IPS-18c (cell line): ENCODE data around the gene PSMD7.

Experiments used
- H3K4me3 ChIP-seq: 2 replicates; pipeline ENCODE4 v1.7.0; 2013; ENCODE audit warnings: low read depth, mild to moderate bottlenecking, low read length, moderate library complexity; ENCODE audit not compliant: insufficient read depth
- H3K9me3 ChIP-seq: one replicate; pipeline ENCODE4 v1.6.1; 2013; ENCODE audit warnings: mild to moderate bottlenecking, low read length, moderate library complexity; ENCODE audit not compliant: control insufficient read depth, insufficient read depth

Gene PSMD7

DNA sequence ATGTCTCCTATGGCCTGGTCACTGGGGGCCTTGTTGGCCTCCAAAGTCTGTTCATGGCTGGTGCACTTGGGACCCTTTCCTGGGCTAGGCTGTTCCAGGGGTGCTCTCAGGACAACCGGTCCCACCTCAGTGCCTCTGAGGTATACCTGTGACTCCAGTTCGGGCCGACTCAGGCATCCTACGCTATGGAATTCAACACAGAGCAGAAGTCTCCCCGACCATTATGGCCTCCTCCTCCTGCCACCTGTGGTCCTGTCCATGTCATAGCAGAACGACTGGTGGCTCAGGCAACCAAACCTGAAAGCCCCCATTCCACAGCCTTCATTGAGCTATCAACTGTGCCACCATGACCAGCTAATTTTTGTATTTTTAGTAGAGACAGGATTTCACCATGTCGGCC, 8.5 kb upstream of the PSMD7 start:
- no peaks in the 10 kb centered on the region for H3K9me3 ChIP-seq
- no peak overlapping the region for H3K4me3 ChIP-seq

DNA sequence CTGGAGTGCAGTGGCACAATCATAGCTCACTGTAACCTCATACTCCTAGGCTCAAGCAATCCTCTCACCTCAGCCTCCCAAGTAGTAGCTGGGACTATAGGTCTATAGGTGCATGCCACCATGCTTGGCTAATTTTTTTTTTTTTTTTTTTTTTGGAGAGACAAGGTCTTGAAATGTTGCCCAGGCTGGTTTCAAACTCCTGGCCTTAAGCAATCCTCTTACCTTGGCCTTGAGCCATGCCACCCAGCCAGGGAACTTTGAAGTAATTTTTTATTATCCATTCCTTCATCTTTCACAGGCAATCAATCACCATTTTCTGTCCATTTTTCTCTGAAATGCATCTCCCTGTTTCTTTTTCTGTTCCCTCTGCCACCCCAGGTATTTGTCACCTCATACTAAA, 6.3 kb upstream of the PSMD7 start:
- H3K9me3 ChIP-seq: no peaks in the 10 kb centered on the region
- no peak overlapping the region for H3K4me3 ChIP-seq

- H3K9me3 ChIP-seq: no peaks in the 10 kb centered on the region
- no peak overlapping the region for H3K4me3 ChIP-seq
Measured at GRCh38 chr16:74291176-74291575, 5.4 kb upstream of the PSMD7 start.

DNA sequence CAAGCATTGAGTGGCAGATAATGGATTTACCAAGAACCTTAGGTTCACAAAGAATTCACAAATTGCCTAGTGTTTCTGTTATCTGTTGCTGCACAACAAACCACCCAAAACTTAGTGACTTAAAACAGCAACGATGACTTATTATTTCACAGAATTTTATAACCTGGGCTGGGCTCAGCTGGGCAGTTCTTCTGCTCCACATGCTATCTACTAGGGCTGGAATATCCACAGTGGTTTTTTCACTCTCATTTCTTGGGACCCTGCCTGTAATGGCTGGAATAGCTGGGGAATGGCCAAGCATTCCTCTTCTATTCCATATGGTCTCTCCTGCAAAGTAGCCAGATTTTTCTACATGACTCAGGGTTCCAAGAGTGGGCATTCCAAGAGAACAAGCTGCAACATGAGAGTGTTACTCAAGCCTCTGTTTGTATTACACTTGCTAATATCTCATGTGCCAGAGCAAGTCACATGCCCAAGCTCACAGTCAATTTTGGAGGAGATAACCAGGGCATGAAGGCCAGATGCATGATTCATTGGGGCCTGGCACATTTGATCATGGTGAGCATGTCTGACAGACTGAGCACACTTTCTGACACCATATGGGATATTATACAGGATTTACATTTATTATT, 4.9 kb upstream of the PSMD7 start:
- no peaks in the 10 kb centered on the region for H3K9me3 ChIP-seq
- no peak overlapping the region for H3K4me3 ChIP-seq

- no peaks in the 10 kb centered on the region for H3K9me3 ChIP-seq
- peak overlapping the region; percentile 95 for H3K4me3 ChIP-seq
Measured at GRCh38 chr16:74296104-74296431, 546 bp upstream of the PSMD7 start.

- Histone ChIP-seq H3K4me3 (peak overlapping the region; percentile 95), H3K9me3 (no peaks in the 10 kb centered on the region)
Measured at GRCh38 chr16:74297145-74297665, 591 bp downstream of the PSMD7 start.

DNA sequence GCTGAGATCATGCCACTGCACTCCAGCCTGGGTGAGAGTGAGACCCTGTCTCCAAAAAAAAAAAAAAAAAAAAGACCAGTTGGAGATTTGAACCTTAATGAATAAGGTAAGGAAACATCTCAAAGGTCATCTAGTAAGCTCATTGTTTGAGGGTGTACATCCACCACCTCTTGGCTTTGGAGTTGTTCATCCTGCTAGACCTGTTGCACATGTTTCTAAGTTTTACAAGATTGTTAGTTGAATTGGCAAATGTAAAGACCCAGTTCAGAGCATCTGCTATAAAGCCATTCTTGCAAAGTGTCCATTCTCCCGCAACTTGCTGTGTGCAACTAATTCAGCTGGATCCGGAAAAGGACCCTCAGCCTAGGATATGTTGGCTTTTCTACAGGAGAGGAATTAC, 1.5 kb downstream of the PSMD7 start:
- Histone ChIP-seq H3K4me3 (no peak overlapping the region), H3K9me3 (no peaks in the 10 kb centered on the region)

DNA sequence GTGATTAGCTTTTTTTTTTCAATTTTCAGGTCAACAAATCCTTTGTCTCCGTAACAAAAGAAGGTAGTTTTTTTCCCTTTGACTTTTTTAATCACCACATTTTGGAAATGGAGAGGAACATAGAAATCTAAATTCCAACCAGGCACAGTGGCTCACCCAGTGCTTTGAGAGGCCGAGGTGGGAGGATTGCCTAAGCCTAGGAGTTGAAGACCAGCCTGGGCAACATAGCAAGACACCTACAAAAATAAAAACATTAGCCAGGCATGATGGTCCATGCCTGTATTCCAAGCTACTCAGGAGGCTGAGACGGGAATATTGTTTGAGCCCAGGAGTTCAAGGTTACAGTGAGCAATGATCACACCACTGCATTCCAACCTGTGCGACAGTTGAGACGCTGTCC, 5.7 kb downstream of the PSMD7 start:
- Histone ChIP-seq H3K4me3 (no peak overlapping the region), H3K9me3 (no peaks in the 10 kb centered on the region)

DNA sequence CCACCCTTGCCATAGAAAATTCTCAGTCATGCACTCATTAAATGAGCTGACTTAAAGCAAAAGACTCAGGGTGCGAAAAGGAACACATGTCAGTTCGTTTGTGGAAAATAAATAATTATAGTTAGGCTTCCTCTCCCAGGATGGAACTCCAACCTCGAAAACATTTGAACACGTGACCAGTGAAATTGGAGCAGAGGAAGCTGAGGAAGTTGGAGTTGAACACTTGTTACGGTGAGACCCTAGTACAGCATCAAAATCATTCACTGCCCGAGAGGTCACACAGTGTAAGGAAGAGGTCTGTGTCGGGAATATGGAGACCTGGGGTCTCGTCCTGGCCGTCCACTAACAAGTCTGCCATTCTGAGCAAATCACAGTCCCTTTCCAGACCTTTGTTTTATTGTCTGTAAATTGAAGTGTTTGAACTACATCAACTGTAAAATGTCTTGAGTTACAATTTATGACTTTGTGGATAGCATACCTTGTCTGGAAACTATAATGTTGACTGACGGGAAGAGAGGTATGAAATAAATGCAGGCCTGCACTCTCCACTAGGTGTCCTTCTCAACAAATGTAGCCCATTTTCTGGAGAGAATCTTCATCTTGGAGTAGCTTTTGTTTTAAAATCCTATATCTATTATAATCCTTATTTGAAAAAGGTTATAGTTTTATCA, 7.7 kb downstream of the PSMD7 start:
- Histone ChIP-seq H3K9me3 (no peaks in the 10 kb centered on the region), H3K4me3 (no peak overlapping the region)

DNA sequence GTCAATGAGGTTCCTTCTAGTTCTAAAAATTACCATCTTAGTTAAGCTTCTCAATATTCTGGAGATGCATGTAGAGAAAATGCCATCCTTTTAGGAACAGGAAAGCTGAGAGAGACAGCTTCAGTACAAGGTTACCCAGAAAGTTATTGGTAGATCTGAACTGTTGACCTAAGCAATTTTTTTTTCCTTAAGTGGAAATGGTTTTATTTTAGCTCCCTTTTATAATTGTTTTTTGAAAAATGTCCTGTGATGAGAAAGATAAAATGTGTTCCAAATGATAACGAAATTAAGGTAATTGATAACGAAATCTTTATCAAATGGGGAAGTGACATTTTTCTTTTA, 8.2 kb downstream of the PSMD7 start:
- no peaks in the 10 kb centered on the region for H3K9me3 ChIP-seq
- no peak overlapping the region for H3K4me3 ChIP-seq

DNA sequence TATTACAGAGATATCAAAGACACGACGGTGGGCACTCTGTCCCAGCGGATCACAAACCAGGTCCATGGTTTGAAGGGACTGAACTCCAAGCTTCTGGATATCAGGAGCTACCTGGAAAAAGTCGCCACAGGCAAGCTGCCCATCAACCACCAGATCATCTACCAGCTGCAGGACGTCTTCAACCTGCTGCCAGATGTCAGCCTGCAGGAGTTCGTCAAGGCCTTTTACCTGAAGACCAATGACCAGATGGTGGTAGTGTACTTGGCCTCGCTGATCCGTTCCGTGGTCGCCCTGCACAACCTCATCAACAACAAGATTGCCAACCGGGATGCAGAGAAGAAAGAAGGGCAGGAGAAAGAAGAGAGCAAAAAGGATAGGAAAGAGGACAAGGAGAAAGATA, 8.7 kb downstream of the PSMD7 start:
- Histone ChIP-seq H3K4me3 (no peak overlapping the region), H3K9me3 (no peaks in the 10 kb centered on the region)

DNA sequence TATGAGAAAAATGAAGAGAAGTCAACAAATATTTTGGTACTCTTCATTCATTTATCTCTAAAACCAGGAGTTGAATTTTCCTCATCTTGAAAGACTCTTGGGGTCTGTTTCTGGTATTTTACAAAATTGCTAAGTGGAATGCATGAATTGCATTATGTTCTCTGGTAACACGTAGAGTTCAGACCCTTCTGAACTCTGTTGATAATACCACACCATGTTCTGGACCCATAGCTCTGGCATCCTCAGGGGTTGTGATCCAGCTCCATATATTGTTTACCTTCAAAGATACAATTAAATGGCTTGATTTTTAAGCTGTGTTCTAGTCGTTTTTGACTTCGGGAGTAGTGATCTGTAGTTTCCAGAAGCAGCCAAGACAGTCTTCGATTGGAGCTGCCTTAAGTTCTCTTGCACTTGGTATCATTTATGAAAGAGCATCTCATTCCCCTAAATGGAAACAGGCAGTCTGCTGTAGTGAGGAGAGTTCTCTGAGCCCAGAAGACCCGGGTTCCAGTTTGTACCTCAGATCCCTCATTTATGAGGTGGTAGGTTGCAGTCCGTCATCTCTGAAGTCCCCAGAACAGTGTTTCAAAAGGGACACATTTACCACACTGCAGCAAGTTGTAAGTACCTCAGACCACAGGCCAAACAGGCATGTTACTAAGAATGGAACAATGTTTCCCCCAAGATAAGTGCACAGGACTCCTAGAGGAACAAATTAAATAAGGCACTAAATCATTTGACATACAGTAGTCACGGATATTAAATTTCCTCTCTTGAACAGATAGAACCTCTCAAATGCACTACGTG, 9.6 kb downstream of the PSMD7 start:
- H3K4me3 ChIP-seq: no peak overlapping the region
- no peaks in the 10 kb centered on the region for H3K9me3 ChIP-seq

DNA sequence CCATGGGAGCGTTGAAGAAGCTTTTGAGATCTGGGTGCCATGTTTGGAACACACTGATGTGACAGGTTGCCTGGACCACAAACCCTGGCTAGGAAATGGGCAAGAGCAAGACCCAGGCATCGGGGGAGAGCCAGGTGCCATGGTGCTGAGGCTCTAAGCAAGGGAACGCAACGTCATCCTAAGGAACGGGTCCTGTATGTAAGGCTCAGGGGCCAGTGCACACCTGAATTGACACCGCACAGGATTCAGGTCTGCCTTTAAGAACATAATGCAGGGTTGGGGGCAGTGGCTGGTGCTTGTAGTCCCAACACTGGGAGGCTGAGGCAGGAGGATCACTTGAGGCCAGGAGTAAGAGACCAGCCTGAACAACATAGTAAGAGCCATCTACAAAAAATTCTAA, 10.8 kb downstream of the PSMD7 start:
- Histone ChIP-seq H3K4me3 (no peak overlapping the region), H3K9me3 (no peaks in the 10 kb centered on the region)

DNA sequence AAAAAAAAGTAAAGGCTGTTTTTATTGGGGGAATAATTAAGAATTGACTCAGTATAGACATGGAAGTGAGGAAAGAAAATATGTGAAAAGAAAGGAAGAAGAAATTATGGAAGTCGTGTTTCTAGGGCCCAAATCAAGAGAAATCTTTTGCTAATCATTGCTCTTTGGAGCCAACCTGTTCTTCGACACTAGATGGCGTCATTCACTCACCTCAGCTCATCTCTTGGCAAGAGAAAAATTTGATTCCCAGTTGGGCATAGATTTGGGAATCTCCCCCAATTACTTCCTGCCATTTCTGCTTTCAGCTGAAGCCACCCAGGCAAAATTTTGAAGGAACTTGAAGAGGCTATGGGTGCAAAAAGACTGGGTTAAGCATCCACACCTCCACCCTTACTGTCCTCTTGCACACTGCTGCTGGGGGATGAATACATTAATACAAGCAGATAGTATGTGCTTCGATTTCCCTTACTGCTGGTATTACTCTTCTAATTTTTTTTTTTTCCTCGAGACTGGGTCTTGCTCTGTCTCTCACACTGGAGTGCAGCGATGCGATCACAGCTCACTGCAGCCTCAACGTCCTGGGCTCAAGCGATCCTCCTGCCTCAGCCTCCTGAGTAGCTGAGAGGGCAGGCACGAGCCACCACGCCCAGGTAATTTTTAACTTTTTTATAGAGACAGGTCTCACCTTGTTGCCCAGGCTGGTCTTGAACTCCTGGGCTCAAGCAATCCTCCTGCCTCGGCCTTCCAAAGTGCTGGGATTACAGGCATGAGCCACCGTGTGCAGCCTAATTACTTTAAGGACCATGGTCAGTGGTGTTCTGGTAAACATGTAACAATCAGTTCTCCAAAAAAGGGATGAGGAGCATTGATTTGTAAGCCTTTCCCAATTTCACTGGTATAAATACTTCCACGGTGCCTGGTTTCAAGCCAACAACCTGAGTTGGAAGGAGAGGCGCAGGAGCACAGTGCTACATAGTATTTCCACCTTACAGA, 13.5 kb downstream of the PSMD7 start:
- Histone ChIP-seq H3K4me3 (no peak overlapping the region), H3K9me3 (no peaks in the 10 kb centered on the region)

DNA sequence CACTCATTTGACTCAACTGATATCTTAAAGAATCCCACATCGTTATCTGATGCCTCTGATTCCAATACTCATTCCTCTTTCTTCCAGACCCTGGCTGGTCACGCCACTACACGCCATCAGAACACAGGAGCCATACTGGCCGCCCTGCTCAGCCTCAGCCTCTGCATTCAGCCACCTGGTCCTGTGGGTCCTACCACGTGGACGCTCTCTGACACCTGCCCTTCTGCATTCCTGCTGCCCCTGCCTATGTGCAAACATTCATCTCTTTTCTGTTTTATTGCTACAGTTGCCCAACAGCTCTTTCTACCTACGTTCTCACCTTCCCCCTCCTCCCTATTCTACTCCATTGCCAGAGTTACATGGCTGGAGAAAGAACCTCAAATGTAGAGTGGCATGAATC, 18.4 kb downstream of the PSMD7 start:
- Histone ChIP-seq H3K4me3 (no peak overlapping the region), H3K9me3 (no peaks in the 10 kb centered on the region)

DNA sequence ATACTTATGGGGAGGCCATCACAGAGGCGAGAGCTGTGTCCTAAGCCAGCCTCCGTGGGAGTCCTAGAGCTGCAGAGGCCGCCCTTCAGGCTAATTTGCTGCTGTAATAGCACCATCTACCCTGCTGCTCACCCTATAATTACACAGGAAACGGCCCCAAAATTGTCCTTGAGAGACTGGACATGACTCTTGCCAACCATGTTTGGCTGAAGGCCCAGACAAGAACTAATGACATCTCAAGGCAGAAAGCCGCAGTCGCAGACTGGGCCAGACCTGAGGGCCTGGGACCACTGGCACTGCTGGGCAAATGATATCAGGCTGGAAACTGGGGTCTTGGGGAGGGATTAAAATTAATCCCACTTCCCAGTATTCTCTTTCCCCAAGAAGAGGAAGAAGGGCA, 24.1 kb downstream of the PSMD7 start:
- H3K9me3 ChIP-seq: no peaks in the 10 kb centered on the region
- no peak overlapping the region for H3K4me3 ChIP-seq

DNA sequence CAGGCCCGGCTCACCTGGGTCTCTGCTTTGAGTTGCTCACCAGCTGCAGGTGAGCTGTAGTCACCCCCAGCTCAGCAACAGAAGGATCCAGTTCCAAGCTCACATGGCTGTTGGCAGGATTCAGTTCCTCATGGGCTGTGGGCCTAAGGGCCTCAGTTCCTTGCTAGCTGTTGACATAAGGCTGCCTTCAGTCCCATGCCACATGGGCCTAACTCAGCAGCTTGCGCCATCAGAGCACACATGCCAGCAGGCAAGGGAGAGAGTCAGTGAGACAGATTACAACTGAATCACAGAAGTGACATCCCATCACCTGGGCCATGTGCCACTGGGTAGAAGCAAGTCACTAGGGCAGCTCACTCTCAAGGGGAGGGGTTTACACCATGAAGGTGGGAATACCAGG, 24.7 kb downstream of the PSMD7 start:
- H3K4me3 ChIP-seq: no peak overlapping the region

More for the DNA sequence above, 24.7 kb downstream of the PSMD7 start:
- H3K9me3 ChIP-seq: no peaks in the 10 kb centered on the region
